Measurements from ENCODE around the gene RTEL1. TPM values are rescaled to one million over a fixed set of nuclear protein-coding genes. Genes with fewer than 3 reads are reported as not detected.

RTEL1 gene
- total and polyA plus RNA-seq, 9 of the 15 experiments (the other 6 are each of a cell fraction or from before 2014, with no cell fraction given): 0.36 to 61.0 (median 17.9) TPM

DNA sequence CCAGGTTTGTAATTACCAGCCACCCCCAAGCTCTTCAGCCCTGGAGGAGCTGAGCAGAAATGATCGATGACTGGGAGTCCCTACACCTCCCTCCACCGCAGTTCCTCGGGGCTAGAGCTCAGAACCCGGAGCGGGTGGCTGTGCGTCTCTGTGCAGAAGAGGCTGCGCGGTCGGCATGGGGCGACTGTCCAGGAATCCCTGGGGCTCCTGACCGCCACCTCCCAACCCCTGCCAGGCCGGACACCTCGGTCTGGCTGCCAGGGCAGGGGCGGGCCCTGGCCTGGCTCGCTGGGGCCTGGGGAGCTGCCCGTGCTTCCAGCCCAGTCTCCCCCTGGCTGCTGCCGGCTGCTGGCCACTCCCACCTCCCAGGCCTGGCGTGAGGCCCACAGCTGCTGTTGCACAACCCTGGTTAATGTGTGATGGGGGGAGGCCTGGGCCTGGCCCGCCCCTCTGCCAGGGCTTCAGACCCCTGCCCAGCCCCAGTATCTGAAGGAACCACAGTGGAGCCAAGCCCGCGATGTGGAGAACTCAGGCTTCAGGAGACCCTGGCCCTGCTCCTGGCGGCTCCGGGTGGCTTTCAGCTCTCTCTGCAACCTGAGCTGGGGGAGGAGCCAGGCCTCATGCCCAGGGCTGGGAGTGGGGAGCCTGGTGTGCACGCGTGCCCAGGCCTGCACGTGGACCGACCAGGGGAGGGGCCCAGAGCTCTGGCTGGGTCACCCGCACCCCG lies 82.7 kb downstream of the RTEL1 start (continued):
- TF ChIP-seq RBBP5 (IDR thresholded peaks at IDR 0.05; ENCODE audit: borderline replicate concordance, insufficient read depth, low read length, poor library complexity, severe bottlenecking): peak; percentile 13
- TF ChIP-seq, protein P1, sequence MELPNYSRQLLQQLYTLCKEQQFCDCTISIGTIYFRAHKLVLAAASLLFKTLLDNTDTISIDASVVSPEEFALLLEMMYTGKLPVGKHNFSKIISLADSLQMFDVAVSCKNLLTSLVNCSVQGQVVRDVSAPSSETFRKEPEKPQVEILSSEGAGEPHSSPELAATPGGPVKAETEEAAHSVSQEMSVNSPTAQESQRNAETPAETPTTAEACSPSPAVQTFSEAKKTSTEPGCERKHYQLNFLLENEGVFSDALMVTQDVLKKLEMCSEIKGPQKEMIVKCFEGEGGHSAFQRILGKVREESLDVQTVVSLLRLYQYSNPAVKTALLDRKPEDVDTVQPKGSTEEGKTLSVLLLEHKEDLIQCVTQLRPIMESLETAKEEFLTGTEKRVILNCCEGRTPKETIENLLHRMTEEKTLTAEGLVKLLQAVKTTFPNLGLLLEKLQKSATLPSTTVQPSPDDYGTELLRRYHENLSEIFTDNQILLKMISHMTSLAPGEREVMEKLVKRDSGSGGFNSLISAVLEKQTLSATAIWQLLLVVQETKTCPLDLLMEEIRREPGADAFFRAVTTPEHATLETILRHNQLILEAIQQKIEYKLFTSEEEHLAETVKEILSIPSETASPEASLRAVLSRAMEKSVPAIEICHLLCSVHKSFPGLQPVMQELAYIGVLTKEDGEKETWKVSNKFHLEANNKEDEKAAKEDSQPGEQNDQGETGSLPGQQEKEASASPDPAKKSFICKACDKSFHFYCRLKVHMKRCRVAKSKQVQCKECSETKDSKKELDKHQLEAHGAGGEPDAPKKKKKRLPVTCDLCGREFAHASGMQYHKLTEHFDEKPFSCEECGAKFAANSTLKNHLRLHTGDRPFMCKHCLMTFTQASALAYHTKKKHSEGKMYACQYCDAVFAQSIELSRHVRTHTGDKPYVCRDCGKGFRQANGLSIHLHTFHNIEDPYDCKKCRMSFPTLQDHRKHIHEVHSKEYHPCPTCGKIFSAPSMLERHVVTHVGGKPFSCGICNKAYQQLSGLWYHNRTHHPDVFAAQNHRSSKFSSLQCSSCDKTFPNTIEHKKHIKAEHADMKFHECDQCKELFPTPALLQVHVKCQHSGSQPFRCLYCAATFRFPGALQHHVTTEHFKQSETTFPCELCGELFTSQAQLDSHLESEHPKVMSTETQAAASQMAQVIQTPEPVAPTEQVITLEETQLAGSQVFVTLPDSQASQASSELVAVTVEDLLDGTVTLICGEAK (IDR thresholded peaks at IDR 0.05): 0 out of 2 replicates have a peak, but pooled peaks have one; percentile 23
- TF ChIP-seq, protein P1 (CRISPR knock-in tag; IDR thresholded peaks at IDR 0.05): no peak
- TF ChIP-seq CEBPB (tag; IDR thresholded peaks at IDR 0.05): peak; percentile 100
- TF ChIP-seq MNT (conservative IDR thresholded peaks at IDR 0.05): peak; percentile 83 to 88
- TF ChIP-seq HNRNPL (IDR thresholded peaks at IDR 0.05; ENCODE audit: low read depth, low read length): 0 out of 2 replicates have a peak, but pooled peaks have one; percentile 8
- 0 out of 2 replicates have a peak, but pooled peaks have one; percentile 22 for TF ChIP-seq RNF2 (IDR thresholded peaks at IDR 0.05)
- TF ChIP-seq BHLHE40 (IDR thresholded peaks at IDR 0.05; ENCODE audit: low read length): peak; percentile 75
- TF ChIP-seq TOE1 (IDR thresholded peaks at IDR 0.05; ENCODE audit: borderline replicate concordance): 0 out of 2 replicates have a peak, but pooled peaks have one; percentile 30
- TF ChIP-seq TOE1 (CRISPR knock-in tag; IDR thresholded peaks at IDR 0.05; ENCODE audit: borderline replicate concordance, low read depth): no peak
- TF ChIP-seq, protein P2, sequence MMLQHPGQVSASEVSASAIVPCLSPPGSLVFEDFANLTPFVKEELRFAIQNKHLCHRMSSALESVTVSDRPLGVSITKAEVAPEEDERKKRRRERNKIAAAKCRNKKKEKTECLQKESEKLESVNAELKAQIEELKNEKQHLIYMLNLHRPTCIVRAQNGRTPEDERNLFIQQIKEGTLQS (IDR thresholded peaks at IDR 0.05): peak; percentile 77
- TF ChIP-seq, protein P2 (CRISPR knock-in tag; conservative IDR thresholded peaks at IDR 0.05): no peak
- peak; percentile 24 for TF ChIP-seq SMAD1 (IDR thresholded peaks at IDR 0.05; ENCODE audit: low read depth, low read length, partially characterized antibody)
- TF ChIP-seq HNRNPLL (IDR thresholded peaks at IDR 0.05; ENCODE audit: low read depth, low read length, poor library complexity, severe bottlenecking): peak; percentile 9
